Jurkat, Clone E6-1 (cell line): ENCODE results near the gene GRAP.
A peak's percentile ranks its signal among the peaks of the same experiment; 100 is the strongest.

Experiments
- DNase-seq: peaks from one replicate; pipeline ENCODE4 v3.0.0-alpha.2; 2011; ENCODE audit warnings: low read depth, low spot score
- H3K4me3 ChIP-seq: 2 replicates; pipeline ENCODE4 v1.5.1; 2011; ENCODE audit warnings: mild to moderate bottlenecking, low read length, control low read depth, moderate library complexity

GRAP gene

GRCh38 chr17:19005789-19006430 is 40.8 kb downstream of the GRAP start:
- H3K4me3 ChIP-seq = no peak overlapping the region
- no peak for DNase-seq

- H3K4me3 ChIP-seq = peak overlapping the region; percentile 42; the same call in 1 of the 2 replicates
- DNase-seq = no peak
Observed at GRCh38 chr17:19005137-19005773, 41.5 kb downstream of the GRAP start.

- peak within 1 kb of the TSS; percentile 56 for H3K4me3 ChIP-seq
- DNase-seq = no peak
Observed at GRCh38 chr17:19004421-19005136, 42.2 kb downstream of the GRAP start, which contains the start of gene FAM83G. FAM83G (minus strand) TSS chr17:19004764; CDS start chr17:19004041, 723 bp downstream.

- H3K4me3 ChIP-seq = peak overlapping the region; percentile 56
- DNase-seq = no peak
Observed at GRCh38 chr17:19003543-19004420, 43.0 kb downstream of the GRAP start.

GRCh38 chr17:19002805-19003542 is 43.8 kb downstream of the GRAP start:
- no peak for DNase-seq
- no peak overlapping the region for H3K4me3 ChIP-seq

GRCh38 chr17:19001907-19002590 is 44.7 kb downstream of the GRAP start:
- DNase-seq = no peak
- no peak overlapping the region for H3K4me3 ChIP-seq

- H3K4me3 ChIP-seq = no peak overlapping the region
- DNase-seq = no peak
Observed at GRCh38 chr17:19000531-19001325, 46.0 kb downstream of the GRAP start.

GRCh38 chr17:18999911-19000310 is 46.8 kb downstream of the GRAP start:
- H3K4me3 ChIP-seq = no peak overlapping the region
- DNase-seq = no peak

- no peak for DNase-seq
- H3K4me3 ChIP-seq = no peak overlapping the region
Observed at GRCh38 chr17:18999394-18999793, 47.4 kb downstream of the GRAP start.

- no peak overlapping the region for H3K4me3 ChIP-seq
- no peak for DNase-seq
Observed at GRCh38 chr17:18997650-18998196, 49.0 kb downstream of the GRAP start.

- H3K4me3 ChIP-seq = no peak overlapping the region
- no peak for DNase-seq
Observed at GRCh38 chr17:18996458-18996857, 50.3 kb downstream of the GRAP start.

GRCh38 chr17:18995220-18995619 is 51.5 kb downstream of the GRAP start:
- no peak overlapping the region for H3K4me3 ChIP-seq
- no peak for DNase-seq

- DNase-seq = no peak
Observed at GRCh38 chr17:18994631-18995030, 52.1 kb downstream of the GRAP start.

GRCh38 chr17:18993905-18994526 is 52.7 kb downstream of the GRAP start:
- no peak for DNase-seq
- no peak overlapping the region for H3K4me3 ChIP-seq

More at GRCh38 chr17:18994631-18995030, 52.1 kb downstream of the GRAP start:
- H3K4me3 ChIP-seq = no peak overlapping the region

- DNase-seq = peak; percentile 82
- no peak overlapping the region; the same call in 1 of the 2 replicates for H3K4me3 ChIP-seq
Observed at GRCh38 chr17:18992454-18993130, 54.2 kb downstream of the GRAP start.
